Keratinocyte (primary cell): ENCODE measurements around the gene MGMT. TPM values are rescaled to one million over a fixed set of nuclear protein-coding genes. Genes with fewer than 3 reads are reported as not detected.

Experiments
- DNase-seq: peaks from one replicate; pipeline ENCODE4 v3.0.0-alpha.2; 2011; ENCODE audit warnings: low read depth, missing footprints, low spot score
- FAIRE-seq: peaks from 2 replicates; lab custom pipeline; 2011; peaks lifted over from hg19 to GRCh38; lab: Jason Lieb, UNC
- H2AFZ ChIP-seq: 2 replicates; pipeline ENCODE4 v1.6.0; 2012; ENCODE audit warnings: low read length, control low read depth, inconsistent platforms; ENCODE audit not compliant: control insufficient read depth
- H3K27ac ChIP-seq: 2 replicates; pipeline ENCODE4 v1.5.1; 2011; ENCODE audit warnings: low read length; ENCODE audit not compliant: control insufficient read depth, insufficient read depth
- H3K27me3 ChIP-seq: 3 replicates; pipeline ENCODE4 v1.6.0; 2011; ENCODE audit warnings: low read length; ENCODE audit not compliant: control insufficient read depth, insufficient read depth; ENCODE audit errors: extremely low read depth
- H3K36me3 ChIP-seq, 2 experiments: 2 replicates in 1 of 2; 3 replicates in 1 of 2; pipeline ENCODE4 v1.5.1; 2011; ENCODE audit warnings: low read length in 2 of 2, mild to moderate bottlenecking in 1 of 2; ENCODE audit not compliant: control insufficient read depth in 2 of 2, insufficient read depth in 2 of 2; ENCODE audit errors: extremely low read depth in 1 of 2
- H3K4me1 ChIP-seq: 3 replicates; pipeline ENCODE4 v1.5.1; 2011; ENCODE audit warnings: low read length; ENCODE audit not compliant: control insufficient read depth, insufficient read depth; ENCODE audit errors: extremely low read depth
- H3K4me2 ChIP-seq: 3 replicates; pipeline ENCODE4 v1.6.0; 2011; ENCODE audit warnings: low read depth, low read length; ENCODE audit not compliant: control insufficient read depth, insufficient read depth; ENCODE audit errors: extremely low read depth
- H3K4me3 ChIP-seq, 3 experiments: fragments of 200-600 bp in 1 of 3; sonication (generic) in 1 of 3; 2 replicates in 2 of 3; 3 replicates in 1 of 3; pipeline ENCODE4 v1.5.1; 2011 to 2016; ENCODE audit warnings: low read length in 3 of 3, mild to moderate bottlenecking in 3 of 3, control low read depth in 2 of 3, inconsistent platforms in 1 of 3, low read depth in 1 of 3, mixed read lengths in 1 of 3, mixed run types in 1 of 3, moderate library complexity in 1 of 3; ENCODE audit not compliant: control insufficient read depth in 2 of 3, insufficient read depth in 2 of 3; ENCODE audit errors: extremely low read depth in 1 of 3
- H3K79me2 ChIP-seq: 2 replicates; pipeline ENCODE4 v1.6.0; 2012; ENCODE audit warnings: low read length; ENCODE audit not compliant: control insufficient read depth, insufficient read depth
- H3K9ac ChIP-seq: 3 replicates; pipeline ENCODE4 v1.6.0; 2011; ENCODE audit warnings: low read length; ENCODE audit not compliant: control insufficient read depth, insufficient read depth; ENCODE audit errors: extremely low read depth
- H3K9me1 ChIP-seq: 3 replicates; pipeline ENCODE4 v1.6.0; 2011; ENCODE audit warnings: low read length; ENCODE audit not compliant: control insufficient read depth, insufficient read depth; ENCODE audit errors: extremely low read depth
- H3K9me3 ChIP-seq: 2 replicates; pipeline ENCODE4 v1.5.1; 2012; ENCODE audit warnings: low read depth, low read length; ENCODE audit not compliant: control insufficient read depth
- H4K20me1 ChIP-seq: 3 replicates; pipeline ENCODE4 v1.6.0; 2011; ENCODE audit warnings: low read length; ENCODE audit not compliant: control insufficient read depth, insufficient read depth; ENCODE audit errors: extremely low read depth
- EZH2 ChIP-seq: IDR thresholded peaks from one replicate; pipeline ENCODE4 v1.6.1; 2012; ENCODE audit warnings: inconsistent platforms, mild to moderate bottlenecking, low read length, moderate library complexity
- dilution Hi-C: fragments of 300-500 bp; cut with MboI; formaldehyde crosslinking; loops from one replicate; pipeline ENCODE4 v1.7.0; 2020; ENCODE audit warnings: low sequenced_read_pairs; ENCODE audit not compliant: extremely low pct_ligation_motif_present
- polyA plus RNA-seq, 5 experiments: library from polyadenylated mRNA; depleted of rRNA in 3 of 5; stranded (reverse) in 3 of 5; stranded (forward) in 1 of 5; unstranded in 1 of 5; fragments of >200 nt; gene quantifications; 1 replicate in 1 of 5; 2 replicates in 3 of 5; 3 replicates in 1 of 5; pipeline versions ENCODE4 v1.2.1 to v1.2.3, GENCODE V29; 2011 to 2012; ENCODE audit warnings: missing spikeins in 2 of 5, low read depth in 1 of 5, low replicate concordance in 1 of 5
- TF ChIP-seq, protein P1 (sequence below), 3 experiments: IDR thresholded peaks in 1 of 3; conservative IDR thresholded peaks in 1 of 3; optimal IDR thresholded peaks in 1 of 3; 2 replicates in 2 of 3; 3 replicates in 1 of 3; pipeline versions ENCODE3 to v1.5.1; 2011; ENCODE audit warnings: low read length in 3 of 3, mild to moderate bottlenecking in 3 of 3, moderate library complexity in 2 of 3, control low read depth in 1 of 3, inconsistent platforms in 1 of 3; ENCODE audit not compliant: insufficient read depth in 2 of 3; ENCODE audit errors: extremely low read depth in 1 of 3

MGMT gene
- polyA plus RNA-seq, 1 donor (not counting 4 experiments of a cell fraction or from before 2014, with no cell fraction given) = 15.2 TPM

DNA sequence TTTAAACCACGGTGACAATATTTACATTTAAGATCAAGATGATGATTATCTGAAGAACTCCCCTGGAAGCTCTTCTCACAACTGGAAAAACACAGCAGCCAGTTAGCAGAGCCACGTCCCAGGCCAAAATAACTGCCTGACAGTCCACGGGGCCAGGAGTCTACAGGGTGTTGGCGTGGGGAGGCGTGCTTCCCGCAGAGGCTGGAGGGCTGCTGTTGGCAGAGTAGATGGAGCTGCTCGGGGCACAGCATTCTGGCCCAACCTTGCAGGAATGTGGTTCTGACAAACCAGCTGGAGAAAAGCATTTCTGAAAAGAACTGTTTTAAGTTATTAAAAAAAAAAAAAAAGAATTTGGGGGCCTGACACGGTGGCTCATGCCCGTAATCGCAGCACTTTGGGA is 319.2 kb downstream of the MGMT start:
- dilution Hi-C loops = no loop called here
- peaks cover 4% of the 10 kb centered on the region for H3K9me3 ChIP-seq

DNA sequence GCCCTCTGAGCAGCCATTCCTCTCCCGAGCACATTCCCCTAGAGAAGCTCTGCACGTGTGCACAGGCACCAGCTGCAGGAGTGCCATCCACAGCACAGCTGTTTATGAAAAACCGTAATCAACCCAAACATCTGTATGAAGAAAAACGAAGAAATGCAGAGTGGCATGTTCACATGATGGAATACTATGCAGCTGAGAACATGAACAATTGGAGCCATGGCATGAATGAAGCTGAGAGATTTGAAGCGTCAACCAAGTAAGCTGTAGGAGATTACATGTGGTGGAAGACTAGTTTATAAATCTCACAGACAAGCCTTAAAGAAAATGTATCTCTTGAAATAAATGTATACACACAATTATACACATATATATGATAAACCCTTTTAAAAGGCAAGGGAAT is 320.5 kb downstream of the MGMT start:
- peaks cover 4% of the 10 kb centered on the region for H3K9me3 ChIP-seq
- no peak overlapping the region for H3K9ac ChIP-seq
- no peaks in the 10 kb centered on the region for H3K36me3 ChIP-seq
- H3K4me1 ChIP-seq = no peaks in the 10 kb centered on the region
- DNase-seq (no peak), FAIRE-seq (no peak)
- no peaks in the 10 kb centered on the region for H4K20me1 ChIP-seq
- no peaks in the 10 kb centered on the region for H3K79me2 ChIP-seq
- TF ChIP-seq, protein P1, sequence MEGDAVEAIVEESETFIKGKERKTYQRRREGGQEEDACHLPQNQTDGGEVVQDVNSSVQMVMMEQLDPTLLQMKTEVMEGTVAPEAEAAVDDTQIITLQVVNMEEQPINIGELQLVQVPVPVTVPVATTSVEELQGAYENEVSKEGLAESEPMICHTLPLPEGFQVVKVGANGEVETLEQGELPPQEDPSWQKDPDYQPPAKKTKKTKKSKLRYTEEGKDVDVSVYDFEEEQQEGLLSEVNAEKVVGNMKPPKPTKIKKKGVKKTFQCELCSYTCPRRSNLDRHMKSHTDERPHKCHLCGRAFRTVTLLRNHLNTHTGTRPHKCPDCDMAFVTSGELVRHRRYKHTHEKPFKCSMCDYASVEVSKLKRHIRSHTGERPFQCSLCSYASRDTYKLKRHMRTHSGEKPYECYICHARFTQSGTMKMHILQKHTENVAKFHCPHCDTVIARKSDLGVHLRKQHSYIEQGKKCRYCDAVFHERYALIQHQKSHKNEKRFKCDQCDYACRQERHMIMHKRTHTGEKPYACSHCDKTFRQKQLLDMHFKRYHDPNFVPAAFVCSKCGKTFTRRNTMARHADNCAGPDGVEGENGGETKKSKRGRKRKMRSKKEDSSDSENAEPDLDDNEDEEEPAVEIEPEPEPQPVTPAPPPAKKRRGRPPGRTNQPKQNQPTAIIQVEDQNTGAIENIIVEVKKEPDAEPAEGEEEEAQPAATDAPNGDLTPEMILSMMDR (optimal IDR thresholded peaks at IDR 0.05 in 1 of 3, IDR thresholded peaks at IDR 0.05 in 1 of 3, conservative IDR thresholded peaks at IDR 0.05 in 1 of 3; ENCODE audit: extremely low read depth in 1 of 3, insufficient read depth in 2 of 3, low read length in 3 of 3) = no peak
- H3K4me2 ChIP-seq = no peak overlapping the region
- no peak overlapping the region for H3K4me3 ChIP-seq
- H3K9me1 ChIP-seq = no peaks in the 10 kb centered on the region
- H2AFZ ChIP-seq = no peak overlapping the region
- H3K27ac ChIP-seq = no peak overlapping the region
- no peaks in the 10 kb centered on the region for H3K27me3 ChIP-seq
- dilution Hi-C loops = no loop called here

More for the DNA sequence above, 319.2 kb downstream of the MGMT start:
- TF ChIP-seq, protein P1 (optimal IDR thresholded peaks at IDR 0.05 in 1 of 3, IDR thresholded peaks at IDR 0.05 in 1 of 3, conservative IDR thresholded peaks at IDR 0.05 in 1 of 3; ENCODE audit: extremely low read depth in 1 of 3, insufficient read depth in 2 of 3, low read length in 3 of 3) = no peak
- TF ChIP-seq EZH2 = no peak
- Histone ChIP-seq H3K27ac (no peak overlapping the region), H3K27me3 (no peaks in the 10 kb centered on the region), H3K4me1 (no peaks in the 10 kb centered on the region), H4K20me1 (no peaks in the 10 kb centered on the region), H3K4me2 (no peak overlapping the region), H3K79me2 (no peaks in the 10 kb centered on the region), H3K9me1 (no peaks in the 10 kb centered on the region), H3K9ac (no peak overlapping the region), H3K36me3 (no peaks in the 10 kb centered on the region), H2AFZ (no peak overlapping the region), H3K4me3 (no peak overlapping the region)
- no peak for FAIRE-seq
- no peak for DNase-seq
